ENCODE data around the gene SPDEF.

The SPDEF gene

DNA sequence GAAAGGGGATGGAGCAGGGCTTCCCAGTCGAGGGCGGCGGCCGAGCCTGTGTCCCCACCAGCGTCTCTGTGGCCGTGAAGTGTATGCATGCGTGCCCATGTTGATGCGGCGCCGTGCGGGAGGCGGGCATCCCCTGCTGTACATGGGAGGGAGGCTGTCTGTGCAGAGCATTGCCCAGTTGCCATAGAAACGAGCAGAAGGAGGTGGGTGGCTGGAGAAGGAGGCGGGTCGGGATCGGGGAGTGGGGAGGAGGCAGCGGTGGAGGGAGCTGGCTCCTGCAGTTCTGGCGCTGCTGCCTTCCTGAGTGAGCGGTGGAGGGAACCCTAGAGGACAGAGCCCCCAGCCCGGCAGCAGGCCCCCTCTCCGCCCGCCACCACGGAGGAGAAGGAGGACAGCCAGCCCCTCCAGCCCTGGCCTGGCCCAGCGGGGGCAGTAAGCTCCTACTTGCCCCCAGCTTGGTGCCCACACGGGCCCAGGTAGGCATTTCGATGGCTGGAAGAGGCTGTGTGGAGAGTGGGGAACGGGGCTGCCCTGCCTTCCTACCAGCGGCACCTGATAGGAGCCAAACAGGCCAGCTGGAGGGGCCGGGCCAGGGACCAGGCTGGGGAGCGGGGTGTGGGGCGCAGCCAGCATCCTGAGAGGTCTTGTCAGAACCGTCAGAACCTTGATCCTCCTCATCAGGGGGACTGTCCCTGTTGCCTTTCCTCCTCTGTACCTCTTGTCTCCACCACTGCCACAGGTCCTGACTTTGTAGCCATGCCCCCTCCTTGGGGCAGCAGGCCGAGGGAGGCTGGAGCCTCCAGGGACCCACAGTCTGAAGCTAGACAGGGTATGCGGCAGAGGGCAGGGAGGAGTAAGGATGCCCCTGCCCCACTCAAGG is 41.3 kb downstream of the SPDEF start:
- DNase-seq (ENCODE audit: low spot score): no peak

DNA sequence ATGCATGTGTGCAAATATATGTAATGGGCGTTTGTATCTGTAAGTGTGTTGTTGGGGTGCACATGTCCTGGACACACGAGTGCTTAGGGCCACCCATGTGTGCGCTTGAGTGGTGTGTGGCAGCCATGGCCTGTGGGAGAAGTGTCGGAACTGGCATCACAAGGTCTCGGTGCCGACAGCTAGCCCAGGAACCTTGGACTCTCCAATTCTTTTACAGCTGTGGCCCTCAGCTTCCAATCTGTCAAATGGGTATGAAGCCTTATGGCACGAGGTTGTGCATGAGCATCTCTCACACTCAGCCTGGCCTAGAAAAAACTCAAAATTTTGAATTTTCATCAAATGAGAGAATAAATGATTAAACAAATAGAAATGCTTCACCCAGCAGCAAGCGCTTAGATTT is 42.0 kb downstream of the SPDEF start:
- DNase-seq (ENCODE audit: low spot score): no peak

DNA sequence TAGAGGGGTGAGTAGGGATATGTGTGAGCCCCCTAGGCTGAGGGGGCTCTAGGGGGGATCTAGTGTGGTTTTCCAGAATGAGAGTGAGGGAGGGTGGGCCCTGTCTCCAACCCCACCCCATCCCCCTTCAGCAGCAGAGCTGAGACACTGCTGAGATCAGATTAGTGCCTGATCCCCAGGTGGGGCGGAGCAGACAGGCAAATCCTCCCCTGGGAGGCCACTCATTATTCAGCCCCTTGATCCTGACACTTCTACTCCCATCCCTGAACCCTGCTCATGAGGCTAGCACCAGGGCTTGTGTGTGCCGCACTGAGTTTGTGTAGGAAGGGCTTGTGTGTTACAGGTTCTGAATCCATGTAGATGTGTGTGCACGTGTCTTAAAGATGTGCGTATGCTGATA is 42.5 kb downstream of the SPDEF start:
- no peak for DNase-seq (ENCODE audit: low spot score)

DNA sequence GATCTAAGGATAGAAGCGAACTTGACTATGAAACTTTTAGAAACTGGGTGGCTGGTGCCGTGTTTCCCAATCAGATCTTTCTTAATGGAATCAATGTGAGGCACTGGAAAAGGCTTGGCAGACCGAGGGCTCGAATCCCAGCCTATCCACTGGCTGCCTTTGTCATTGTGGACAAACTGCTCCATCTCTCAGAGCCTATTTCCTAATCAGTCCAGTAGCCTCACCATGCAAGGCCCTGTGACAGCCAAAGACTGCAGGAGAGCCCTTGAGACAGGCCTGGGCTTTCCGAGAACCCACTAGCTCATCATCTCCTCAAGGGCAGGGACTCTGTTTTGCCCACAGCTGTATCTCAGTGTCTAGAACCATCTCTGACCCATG is 43.4 kb downstream of the SPDEF start:
- DNase-seq (ENCODE audit: low spot score): no peak

DNA sequence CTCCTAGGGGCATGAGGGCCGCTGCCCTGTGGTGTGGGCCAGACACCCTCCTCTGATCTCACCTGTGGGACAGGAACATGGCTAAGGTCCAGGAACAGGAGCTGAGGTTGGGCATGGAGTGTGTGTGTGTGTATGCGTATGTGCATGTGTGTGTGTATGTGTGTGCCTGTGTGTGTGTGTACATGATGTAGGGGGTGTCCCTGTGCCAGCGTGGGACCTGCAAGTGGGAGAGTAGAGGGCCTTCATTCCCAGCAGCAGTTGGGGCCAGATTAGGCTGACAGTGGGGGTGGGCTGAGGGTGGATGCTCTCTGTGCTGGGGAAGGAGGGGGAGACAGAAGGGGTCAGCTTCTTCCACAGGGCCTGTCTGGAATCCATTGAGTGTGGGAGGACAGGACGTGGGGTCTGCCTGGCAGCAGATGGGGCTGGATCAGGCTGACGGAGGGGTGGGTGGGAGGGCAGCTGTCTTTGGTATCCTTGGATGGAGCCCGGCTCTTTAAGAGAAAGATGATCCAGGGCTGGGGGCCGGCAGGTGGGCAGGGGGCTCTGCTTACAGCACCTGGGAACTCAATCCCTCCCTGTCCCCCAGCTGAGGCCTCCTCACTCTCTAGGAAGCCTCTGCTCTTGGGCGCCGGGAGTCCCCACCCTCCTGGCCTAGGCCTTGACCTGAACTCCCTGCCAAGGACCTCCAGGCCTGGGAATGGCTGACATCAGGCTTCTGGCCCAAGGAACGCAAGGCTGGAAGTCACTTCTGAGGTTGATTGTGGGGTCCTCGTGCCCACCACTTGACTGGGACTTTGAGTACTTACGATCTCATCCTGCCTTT is 44.0 kb downstream of the SPDEF start:
- no peak for DNase-seq (ENCODE audit: low spot score)

DNA sequence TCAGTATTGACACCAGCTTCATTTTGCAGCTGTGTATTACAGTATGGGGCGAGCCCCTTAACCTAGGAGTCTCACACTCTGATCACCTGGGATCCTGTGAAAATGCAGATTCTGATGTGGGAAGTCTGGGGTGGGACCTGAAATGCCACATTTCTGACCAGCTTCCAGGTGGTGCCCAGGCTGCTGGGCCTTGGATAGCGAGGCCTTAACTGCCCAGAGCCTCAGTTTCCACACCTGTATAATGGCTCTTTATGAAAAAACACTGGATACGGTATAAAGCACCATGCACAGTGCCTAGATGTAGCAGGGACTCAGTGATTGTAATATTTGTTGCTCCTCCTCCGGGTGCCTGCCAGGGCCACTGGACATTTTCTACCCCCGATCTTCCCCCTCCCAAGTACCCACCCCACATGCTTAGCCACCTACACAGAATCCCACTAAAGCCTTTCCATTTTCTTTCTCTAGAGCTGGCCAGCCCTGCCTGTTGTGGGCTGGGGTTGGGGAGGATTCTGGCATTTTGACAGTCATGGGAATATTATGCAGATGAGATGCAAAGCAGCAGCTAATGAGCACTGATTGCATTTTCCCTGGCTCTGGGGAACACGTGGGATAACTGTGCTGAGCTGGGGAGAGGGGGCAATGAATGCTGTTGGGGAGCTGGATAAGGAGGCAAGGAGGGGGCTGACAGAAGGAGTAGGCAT is 44.8 kb downstream of the SPDEF start:
- DNase-seq (ENCODE audit: low spot score): no peak

DNA sequence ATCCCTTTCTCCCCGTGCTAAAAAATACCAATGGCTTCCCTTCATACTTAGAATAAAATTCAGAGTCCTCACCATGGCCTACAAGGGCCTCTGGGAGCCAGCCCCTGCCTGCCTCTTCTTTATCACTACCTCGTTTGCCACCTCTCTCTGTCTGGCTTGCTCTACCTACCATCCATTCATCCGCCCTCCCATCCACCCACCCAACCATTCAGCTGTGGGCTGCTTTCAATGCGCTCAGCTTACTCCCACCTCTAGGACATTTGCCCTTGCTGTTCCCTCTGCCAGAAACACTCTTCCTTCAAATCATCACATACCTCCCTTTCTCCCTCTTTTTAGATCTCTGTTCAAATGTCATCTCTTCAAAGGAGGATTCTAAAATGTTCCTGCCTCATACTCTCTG is 45.8 kb downstream of the SPDEF start:
- no peak for DNase-seq (ENCODE audit: low spot score)

DNA sequence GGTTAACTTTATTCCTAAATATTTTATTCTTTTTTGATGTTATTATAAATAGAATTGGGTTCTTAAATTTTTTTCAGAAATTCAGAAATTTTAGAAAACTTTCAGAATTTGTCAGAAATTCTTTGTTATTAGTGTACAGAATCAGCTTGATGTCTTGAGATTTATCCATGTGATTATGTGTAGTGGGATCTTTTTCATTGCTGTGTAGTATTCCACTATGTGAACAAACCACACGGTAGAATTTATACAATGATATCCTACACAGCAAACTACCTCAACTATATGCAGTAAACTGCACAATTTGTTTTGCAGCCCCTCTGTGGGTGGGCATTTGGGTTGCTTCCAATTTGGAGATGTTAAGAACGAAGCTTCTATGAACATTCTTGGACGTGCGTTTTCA is 46.3 kb downstream of the SPDEF start:
- DNase-seq (ENCODE audit: low spot score): no peak

DNA sequence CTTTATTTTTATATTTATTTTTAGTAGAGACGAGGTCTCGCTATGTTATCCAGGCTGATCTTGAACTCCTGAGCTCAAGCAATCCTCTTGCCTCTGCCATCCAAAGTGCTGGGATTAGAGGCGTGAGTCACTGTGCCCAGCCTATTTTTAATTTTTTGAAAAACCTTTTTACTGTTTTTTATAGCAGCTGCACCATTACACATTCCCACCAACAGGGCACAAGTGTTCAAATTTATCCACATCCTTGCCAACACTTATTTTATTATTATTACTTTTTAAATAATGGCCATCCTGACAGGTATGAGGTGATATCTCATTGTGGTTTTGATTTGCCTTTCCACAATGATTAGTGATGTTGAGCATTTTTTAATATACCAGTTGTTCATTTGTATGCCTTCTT is 47.7 kb downstream of the SPDEF start:
- DNase-seq (ENCODE audit: low spot score): no peak

DNA sequence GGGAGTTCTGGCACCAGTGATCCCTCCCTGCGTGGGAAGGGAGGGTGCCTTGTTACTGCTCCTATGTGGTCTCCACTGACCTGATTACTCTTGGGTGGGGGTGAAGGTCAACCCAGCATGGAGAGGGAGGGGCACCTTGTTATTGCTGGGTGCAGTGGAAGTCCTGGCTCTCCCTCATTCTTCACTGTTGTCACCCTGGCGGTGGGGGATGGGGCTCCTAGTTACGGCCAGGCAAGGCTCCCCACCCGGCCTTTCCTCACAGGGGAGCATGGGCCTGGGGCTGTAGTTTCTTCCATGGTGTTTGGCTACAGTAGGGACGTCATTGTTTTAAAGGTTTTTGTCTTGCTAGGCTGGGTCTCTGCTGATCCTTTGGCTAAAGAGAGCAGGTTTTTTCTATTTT is 49.4 kb downstream of the SPDEF start:
- DNase-seq (ENCODE audit: low spot score): no peak

DNA sequence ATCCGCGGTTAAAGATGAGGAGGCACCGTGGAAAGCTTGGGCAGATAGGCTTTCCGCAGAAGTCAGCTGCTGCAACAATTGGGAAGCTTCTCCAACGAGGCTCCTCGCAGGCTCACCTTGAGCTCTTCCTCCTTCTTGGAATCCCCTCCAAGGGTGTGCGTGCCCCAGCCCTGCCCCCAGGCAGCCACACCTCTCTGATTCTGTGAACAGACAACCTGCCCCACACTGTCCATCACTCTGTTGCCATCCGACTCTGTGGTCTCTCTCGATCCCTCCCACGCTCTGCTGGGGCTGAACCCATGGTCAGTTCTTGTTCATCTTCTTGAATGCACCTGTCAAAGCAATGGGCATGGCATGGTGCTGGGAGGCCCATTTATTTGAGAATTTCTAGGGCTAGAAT is 58.7 kb downstream of the SPDEF start:
- no peak for DNase-seq (ENCODE audit: low spot score)

DNA sequence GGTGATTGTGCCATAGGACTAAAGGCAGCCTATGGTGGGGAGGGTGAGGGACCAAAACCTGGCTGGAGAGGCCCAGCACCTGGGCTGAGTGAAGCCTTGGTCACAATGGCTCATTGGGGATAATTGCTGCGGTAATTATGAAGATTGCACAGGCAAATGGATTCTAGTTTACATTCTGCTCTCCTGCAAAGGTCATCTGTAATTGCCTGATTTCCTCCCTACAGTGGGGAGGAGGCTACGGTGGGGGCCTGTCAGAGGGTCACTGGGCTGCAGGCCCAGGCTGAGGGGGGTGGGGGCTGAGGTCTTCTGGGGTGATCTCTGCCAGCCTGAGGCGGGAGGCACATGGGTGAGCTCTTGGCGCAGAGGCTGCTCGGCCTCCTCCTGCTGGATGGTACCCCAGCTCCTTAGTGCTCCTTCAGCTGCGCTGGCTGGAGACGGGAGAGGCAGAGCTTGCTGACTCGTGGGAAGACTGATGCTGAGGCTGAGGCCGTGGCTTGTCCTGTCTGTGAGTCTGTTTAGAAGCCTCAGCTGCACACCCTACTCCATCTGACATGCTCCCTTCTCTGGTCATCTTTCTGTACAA is 59.9 kb downstream of the SPDEF start:
- DNase-seq (ENCODE audit: low spot score): no peak

DNA sequence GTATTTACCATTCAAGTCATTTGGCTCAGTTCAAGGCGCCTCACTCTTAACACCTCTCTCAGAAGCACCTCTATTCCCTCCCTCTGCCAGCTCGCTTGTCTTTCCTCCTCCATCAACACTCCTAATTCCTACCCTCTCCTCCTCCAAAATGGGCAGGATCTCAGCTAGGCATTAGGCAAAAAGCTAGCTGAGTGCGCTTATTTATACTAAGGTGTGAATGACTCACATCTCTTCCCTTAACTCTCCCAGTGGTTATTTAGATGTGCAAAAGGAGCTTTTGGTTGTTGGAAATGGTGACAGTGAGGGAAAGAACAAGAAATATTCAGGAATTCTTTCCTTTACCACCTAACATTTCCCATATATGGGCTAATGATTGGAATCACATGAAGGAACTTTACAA is 61.2 kb downstream of the SPDEF start:
- DNase-seq (ENCODE audit: low spot score): no peak

DNA sequence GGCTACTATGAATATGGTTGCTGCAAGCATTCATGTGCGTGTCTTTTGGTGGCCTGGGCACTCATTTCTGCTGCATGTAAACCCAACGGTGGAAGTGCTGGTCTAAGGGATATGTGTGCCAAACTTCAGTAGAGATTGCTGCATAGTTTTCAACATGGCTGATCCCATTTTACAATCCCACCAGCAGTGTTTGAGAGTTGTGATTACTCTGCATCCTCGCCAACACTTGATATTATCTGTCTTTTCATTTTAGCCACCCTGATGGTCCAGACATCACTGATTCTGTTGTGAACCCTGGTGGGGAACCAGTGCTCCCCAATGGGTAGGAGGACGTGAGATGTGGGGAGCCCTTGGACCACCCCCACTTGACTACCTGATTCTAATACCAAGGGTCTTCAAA is 62.8 kb downstream of the SPDEF start:
- DNase-seq (ENCODE audit: low spot score): no peak

DNA sequence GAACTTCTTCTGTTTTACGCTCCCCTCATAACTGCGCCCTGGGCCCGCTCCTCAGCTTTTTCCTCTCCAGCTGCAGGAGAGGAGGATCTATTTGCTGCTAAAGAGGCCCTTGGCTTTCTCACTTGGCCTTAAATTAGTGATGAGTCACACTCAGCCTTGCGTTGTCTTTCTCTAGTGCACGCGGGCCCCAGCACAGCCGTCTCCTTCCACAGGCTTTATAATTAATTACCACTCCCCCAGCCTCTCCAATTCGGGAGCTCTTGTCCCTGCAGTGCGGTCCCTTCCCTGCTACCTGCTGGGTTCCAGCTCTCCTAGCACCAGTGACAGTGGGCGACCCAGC is 65.1 kb downstream of the SPDEF start:
- DNase-seq (ENCODE audit: low spot score): no peak

DNA sequence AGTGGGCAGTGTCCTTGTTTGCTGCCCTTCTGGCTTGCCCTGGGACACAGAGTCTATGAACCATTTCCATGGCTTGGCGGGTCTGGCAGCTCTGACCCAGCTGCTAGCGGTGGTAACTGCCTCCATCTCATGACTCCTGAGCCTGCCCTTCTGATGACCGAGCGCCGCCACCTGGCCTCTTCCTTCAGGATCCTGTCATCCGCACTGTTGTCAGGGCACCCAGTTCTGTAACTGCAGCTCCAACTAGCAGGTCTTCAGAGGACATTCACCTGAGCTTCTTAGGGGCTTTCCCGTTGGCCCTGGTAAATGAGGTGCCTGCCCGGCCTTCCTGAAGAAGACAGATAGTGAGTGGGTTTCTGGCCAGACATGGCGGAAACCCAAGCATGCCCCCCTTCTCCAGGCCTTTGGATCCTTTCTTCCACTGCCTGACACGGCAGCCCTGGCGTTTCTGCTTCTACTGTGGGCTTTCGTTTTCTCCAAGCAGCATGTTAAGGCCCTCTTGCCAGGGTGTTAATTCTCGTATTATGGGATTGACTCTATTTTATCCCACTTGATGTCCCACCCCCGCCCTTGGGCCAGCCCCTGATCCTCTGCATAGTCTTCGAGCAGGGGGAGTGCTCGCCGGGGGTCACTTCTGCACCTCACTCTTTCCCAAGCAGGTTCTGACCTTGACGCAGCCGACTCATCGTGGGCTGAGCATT is 65.6 kb downstream of the SPDEF start:
- DNase-seq (ENCODE audit: low spot score): no peak

DNA sequence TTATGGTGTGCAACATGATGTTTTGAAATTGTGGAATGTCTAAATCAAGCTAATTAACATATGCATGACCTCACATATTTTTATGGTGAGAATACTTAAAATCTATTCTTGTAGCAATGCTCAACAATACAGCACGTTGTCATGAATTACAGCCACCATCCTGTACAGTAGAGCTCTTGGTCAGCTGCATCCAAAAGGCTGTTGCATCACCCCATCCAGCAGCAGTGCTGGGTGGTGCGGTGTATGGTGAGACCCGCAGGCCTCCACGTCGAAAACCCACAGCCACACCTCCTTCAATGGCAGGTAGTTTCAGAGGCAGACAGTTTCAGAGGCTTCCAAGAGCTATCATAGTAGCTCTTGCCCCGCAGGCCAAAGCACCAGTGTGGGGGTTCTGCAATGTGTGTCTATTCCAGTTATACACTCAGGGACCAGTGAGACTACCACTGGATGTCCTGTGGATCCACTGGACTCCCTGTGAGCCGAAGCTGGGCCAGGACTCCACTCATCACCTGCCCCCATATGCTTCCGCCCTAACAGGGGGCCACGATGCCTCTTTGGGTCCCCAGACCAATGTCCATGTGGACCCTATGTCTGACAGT is 66.8 kb downstream of the SPDEF start:
- no peak for DNase-seq (ENCODE audit: low spot score)
